SU-DHL-6 (cell line): ENCODE measurements around the gene MED27.

ENCODE experiments used
- EZH2phosphoT487 ChIP-seq: fragments of 200-600 bp; sonication (generic), shearing (Covaris generic); conservative IDR thresholded peaks from 2 replicates; pipeline ENCODE4 v1.6.1; 2018; ENCODE audit warnings: mild to moderate bottlenecking, antibody characterized with exemption, low read length, moderate library complexity, mixed read lengths
- TF ChIP-seq, protein P1 (sequence below): fragments of 200-600 bp; sonication (generic); IDR thresholded peaks from one replicate; pipeline ENCODE4 v1.5.1; 2017; ENCODE audit warnings: antibody characterized with exemption, mild to moderate bottlenecking, low read length, moderate library complexity; ENCODE audit not compliant: insufficient read depth, poor library complexity, severe bottlenecking

DNA sequence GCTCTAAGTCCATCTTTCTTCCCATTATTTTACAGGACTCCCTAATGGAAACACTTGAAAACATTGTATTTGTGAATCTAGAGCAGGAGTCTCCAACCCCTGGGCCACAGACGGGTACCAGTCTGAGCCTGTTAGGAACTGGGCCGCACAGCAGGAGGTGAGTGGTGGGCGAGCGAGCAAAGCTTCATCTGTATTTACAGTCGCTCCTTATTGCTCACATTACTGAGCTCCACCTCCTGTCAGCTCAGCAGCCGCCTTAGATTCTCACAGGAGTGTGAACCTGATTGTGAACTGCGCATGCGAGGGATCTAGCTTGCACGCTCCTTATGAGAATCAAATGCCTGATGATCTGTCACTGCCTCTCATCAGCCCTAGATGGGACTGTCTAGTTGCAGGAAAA lies 111.0 kb downstream of the MED27 start:
- TF ChIP-seq, protein P1, sequence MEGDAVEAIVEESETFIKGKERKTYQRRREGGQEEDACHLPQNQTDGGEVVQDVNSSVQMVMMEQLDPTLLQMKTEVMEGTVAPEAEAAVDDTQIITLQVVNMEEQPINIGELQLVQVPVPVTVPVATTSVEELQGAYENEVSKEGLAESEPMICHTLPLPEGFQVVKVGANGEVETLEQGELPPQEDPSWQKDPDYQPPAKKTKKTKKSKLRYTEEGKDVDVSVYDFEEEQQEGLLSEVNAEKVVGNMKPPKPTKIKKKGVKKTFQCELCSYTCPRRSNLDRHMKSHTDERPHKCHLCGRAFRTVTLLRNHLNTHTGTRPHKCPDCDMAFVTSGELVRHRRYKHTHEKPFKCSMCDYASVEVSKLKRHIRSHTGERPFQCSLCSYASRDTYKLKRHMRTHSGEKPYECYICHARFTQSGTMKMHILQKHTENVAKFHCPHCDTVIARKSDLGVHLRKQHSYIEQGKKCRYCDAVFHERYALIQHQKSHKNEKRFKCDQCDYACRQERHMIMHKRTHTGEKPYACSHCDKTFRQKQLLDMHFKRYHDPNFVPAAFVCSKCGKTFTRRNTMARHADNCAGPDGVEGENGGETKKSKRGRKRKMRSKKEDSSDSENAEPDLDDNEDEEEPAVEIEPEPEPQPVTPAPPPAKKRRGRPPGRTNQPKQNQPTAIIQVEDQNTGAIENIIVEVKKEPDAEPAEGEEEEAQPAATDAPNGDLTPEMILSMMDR = no peak
- no peak for TF ChIP-seq EZH2phosphoT487
